Fibroblast of skin of right biceps (primary cell): ENCODE data around the gene NXNL2.

Experiments
- DNase-seq: peaks from one replicate; pipeline ENCODE4 v3.0.0-alpha.2; 2013

The NXNL2 gene

DNA sequence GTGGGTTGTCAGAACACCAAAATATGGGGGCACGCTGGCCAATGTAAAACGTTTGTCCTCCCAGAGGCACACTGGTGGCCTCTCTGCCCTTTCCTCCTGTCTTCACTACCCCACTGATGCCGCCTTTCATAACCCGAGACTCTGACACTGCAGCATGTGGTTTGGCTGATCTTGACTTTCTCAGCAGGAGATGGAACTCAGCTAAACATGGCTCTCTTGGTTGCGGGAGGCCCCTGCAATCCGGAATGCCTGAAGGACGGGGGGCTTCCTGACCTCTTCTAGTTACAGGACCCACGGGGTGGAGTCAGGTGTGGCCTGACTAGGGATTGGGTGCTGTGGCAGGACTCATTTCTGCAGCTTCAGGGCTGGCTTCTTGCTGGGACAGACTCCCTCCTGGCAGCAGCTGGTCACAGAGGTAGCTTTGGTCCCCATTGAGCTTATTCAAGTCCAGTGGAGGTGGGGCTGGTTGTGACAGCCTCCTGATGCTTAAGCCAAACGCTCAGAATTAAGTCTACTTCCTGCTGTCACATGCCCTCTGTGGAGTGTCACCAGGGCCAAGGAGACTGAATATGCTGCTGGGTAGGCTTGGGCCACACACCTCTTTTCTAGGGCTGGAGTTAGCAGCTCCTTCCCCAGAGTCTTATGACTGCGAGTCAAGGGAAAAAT, 44.2 kb downstream of the NXNL2 start:
- DNase-seq = no peak

DNA sequence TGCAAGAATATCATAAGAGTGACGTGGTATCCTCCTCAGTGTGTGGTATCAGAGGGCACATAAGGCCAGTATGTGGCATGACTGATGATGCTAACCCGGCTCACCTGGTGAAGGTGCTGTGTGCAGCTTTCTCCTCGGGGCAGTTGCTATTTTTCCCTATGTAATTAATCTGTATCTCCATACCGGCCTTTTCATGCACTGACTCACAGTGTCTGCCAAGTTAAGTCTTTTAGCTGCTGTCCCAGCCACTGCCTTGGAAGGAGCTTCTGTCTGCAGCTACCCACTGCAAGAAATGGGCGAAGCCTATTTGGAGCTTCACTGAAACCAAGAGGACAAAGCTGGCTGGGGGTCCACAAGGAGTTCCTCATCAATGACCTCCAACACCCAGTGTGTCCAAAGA, 46.0 kb downstream of the NXNL2 start:
- DNase-seq = no peak

DNA sequence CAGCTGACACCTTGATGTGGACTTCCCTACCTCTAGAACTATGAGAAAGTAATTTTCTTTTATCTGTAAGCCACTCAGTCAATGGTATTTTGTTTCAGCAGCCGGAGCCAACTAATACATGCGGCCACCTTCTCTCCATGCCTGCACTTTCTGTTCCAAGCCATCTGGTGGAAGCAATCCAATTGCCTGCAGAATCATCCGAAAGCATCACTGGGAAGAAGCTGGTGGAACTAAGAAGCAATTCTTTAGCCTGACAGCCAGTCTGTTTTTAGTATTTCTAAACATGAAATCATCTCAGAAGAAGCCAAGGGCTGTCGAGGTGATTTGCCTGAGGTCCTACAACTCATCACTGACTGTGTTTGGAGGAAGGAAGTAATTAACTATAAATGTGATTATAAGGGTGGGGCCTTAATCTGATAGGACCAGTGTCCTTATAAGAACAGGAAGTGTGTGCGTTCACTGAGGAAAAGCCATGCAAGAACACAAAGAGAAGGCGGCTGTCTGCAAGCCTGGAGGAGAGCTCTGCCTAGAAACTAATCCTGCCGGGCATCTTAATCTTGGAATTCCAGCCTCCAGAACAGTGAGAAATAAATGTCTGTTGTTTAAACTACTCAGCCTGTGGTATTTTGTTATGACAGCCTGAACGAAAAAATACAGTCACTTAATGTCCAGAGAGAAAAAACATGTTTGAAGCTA, 49.1 kb downstream of the NXNL2 start:
- DNase-seq = peak; percentile 41

DNA sequence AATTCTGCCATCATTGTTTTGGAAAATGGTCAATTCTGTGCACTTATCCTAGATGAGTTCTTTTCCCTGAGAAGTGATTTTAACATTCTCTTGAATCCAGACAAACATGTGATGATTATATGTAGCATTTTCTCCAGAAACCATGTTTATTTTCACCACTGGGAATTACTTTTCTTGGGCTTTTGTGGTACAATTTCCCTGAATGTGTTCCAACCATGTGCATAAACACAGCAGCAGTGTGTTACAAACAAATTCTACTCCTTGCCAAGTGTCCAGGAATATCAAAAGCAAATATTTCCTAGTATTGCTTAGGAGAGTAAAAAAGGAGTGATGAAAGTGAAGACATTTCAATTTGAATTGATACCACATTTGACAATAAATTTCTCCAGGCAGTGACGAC, 50.4 kb downstream of the NXNL2 start:
- no peak for DNase-seq

DNA sequence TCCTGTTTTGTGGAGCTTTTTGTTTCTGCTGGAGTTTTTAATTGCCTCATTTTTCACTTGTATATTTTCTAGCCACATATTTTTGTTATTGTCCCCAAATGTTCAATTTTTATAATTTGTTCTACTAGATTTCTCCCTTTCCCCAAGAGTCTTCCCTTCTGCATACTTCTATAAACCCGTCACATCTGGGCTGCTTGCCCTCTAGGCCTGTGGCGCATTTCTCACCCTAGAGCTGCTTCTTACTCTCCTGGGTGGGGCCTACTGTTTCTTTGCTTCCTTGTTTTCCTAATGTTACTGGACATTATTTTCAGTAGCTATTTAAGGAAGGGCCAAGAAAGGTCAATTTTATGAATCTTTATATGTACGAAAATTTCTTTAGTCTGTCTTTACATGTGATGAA, 51.5 kb downstream of the NXNL2 start:
- peak; percentile 35 for DNase-seq

DNA sequence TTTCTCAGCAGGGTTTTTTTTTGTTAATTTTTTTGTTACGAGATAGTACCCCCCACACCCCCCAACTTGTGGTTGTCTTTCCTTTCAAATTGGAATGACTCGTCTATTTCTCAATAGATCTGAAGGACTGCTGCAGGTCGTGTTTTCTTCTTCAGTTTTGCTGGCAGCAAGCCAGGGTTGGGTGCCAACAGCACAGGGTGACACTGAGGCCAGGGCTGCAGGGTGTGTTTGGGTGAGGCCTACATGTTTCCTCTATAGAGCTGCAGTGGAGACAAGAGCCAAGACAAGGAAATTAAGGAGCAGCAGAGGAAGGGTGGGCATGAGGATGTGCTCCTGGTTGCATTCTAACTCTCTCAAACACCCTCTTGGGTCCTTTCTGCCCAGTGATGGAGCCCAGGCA, 52.2 kb downstream of the NXNL2 start:
- no peak for DNase-seq

DNA sequence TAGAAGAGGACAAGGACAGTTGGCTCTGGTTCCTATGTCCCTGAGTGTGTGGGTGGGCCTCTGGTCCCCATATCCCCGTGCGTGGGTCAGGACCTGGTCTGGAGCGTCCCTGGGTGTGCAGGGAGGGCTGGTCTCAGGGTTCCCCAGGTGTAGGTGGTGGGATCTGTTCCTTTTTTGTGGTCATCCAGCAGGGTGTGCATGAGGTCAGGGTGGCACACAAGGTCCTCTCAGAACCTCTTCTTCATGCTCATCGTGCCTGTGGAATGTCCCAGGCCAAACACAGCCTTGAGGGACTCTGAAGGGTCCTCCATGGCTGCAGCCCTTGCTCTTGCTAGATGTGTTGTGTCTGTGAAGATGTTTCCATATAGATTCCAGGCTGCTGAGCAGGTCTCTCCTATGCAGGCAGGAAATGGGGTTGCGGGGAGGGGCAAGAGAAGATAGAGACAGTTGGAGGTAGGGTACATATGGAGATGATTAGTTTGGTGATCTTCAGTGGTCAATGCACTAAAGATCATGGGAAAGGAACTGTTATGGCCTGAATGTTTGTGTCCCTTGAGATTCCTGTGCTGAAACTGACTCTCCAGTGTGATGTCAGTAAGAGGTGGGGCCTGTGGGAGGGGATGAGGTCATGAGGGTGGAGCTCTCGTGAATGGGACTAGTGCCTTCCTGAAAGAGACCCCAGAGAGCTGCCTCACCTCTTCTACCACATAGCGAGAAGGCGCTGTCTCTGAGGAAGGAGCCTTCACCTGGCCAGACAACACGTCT, 53.1 kb downstream of the NXNL2 start:
- DNase-seq = peak; percentile 48

DNA sequence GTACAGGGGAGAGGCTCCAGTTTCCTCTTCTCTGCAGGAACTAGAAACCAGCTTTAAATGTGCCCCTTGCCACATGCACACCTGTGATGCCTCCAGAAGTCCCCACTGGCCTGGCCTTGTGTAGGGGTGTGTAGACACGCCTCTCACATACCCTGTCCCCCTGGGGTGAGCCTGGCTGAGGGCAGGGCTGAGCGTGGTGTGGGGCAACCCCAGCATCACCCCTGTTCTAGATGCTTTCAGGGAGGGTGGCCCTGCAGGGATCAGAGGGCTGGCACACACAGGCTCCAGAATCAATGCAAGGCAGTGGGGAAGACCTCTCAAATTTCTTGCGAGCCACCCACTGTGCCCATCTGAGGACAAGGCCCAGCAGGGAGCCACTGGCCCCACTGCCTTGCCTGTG, 54.7 kb downstream of the NXNL2 start:
- DNase-seq = no peak

DNA sequence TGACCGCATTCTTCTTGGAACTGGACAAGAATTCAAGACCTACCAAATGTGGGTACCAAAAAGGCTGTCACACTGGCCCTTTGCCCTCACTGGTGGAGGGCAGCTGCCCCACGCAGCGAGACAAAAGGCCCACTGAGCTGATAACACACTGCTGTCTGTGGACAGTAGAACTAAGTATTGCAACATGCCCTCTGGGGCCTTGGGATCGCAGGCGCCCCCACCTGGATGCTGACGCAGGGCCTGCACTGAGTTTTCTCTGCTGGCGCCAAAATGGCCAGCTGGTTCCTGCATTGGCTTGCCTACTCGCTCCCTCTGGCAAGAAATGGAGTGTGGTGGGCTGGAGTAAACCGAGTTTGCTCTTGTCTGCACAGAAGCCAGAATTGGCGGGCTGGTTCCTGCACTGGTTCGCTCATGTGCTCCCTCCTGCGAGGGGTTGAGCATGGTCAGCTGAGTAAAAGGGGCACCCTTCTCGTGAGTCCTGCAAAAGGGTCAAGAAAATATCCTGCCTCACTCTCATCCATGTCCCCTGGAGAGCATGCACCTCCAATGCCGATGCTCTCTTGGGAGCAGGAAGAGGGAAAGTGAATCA, 55.7 kb downstream of the NXNL2 start:
- no peak for DNase-seq

DNA sequence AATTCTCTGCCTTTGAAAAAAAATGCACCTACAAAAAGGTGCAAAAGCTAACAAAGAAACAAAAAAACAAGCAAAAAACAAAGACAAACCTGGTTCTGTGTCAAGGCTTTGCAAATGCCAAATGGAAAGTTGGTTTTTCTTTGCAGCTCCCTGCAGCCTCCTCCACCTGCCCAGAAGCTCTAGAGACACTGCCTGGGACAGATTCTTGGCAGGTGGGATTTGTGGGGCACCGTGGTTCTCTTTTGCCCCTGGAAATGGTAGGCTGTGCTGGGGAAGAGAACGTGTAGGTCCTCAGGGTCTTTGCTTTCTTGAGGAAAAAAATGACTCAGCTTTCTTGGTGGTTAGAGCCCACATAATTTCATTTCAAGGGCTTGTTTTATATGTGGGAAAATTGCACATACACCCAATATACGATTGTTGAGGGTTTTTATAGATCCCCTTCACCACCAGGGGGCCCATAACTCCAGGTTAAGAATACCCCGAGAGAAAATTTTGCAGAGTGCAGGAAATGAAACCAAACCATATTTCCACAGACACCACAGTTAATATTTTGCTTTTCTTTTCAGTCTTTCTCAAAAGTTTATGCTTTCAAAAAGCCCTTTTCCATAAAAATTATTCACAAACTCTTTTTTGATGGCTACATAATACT, 58.7 kb downstream of the NXNL2 start:
- peak; percentile 67 for DNase-seq
